Measurements from ENCODE around the gene ZBTB45.

ZBTB45 gene

GRCh38 chr19:58519355-58520256 lies at the start of gene ZBTB45:
ZBTB45 (minus strand) TSS chr19:58519810; CDS start chr19:58517673, 2,137 bp downstream.
- TF ChIP-seq CTCF (IDR thresholded peaks at IDR 0.05) = peak; percentile 59

- no peak for TF ChIP-seq CTCF (IDR thresholded peaks at IDR 0.05)
These were observed 49.0 kb upstream of the ZBTB45 start for GRCh38 chr19:58568453-58569130.

- TF ChIP-seq CTCF (IDR thresholded peaks at IDR 0.05) = no peak
These were observed 47.4 kb upstream of the ZBTB45 start for GRCh38 chr19:58566989-58567388.

GRCh38 chr19:58563823-58564222 lies 44.2 kb upstream of the ZBTB45 start:
- no peak for TF ChIP-seq CTCF (IDR thresholded peaks at IDR 0.05)

- TF ChIP-seq CTCF (IDR thresholded peaks at IDR 0.05) = no peak
These were observed 43.5 kb upstream of the ZBTB45 start for GRCh38 chr19:58563034-58563573.

GRCh38 chr19:58562122-58563033 lies 42.8 kb upstream of the ZBTB45 start:
- no peak for TF ChIP-seq CTCF (IDR thresholded peaks at IDR 0.05)
